SK-N-SH (cell line): Measurements from ENCODE around the gene COPZ1. TPM values are rescaled to one million over a fixed set of nuclear protein-coding genes. Genes with fewer than 3 reads are reported as not detected.
A peak's percentile ranks its signal among the peaks of the same experiment; 100 is the strongest.

ENCODE experiments used
- CTCF ChIA-PET: fragments of 300-600, 350-600 bp; formaldehyde crosslinking; extraction: SDS; loops from one replicate; lab custom pipeline; 2021; lab: Yijun Ruan, JAX
- POLR2A ChIA-PET: fragments of 350-600 bp; sonication (Branson Sonifier 250); formaldehyde crosslinking; extraction: SDS; loops from one replicate; lab custom pipeline; 2020; ENCODE audit warnings: antibody characterized with exemption, inconsistent platforms; lab: Yijun Ruan, JAX
- DNase-seq: peaks from one replicate; pipeline ENCODE4 v3.0.0; 2012
- H2AFZ ChIP-seq: fragments of 200-600 bp; sonication (generic); 2 replicates; pipeline ENCODE4 v1.8.1; 2016; ENCODE audit warnings: antibody characterized with exemption, mild to moderate bottlenecking, low read depth
- H3F3A ChIP-seq: fragments of 200-600 bp; sonication (generic); replicated peaks from 2 replicates; pipeline ENCODE3; 2016; ENCODE audit warnings: antibody characterized with exemption, mild to moderate bottlenecking; ENCODE audit not compliant: insufficient read depth
- H3K27ac ChIP-seq, 2 experiments: fragments of 200-500 bp in 1 of 2; fragments of 200-600 bp in 1 of 2; sonication (Bioruptor generic) in 1 of 2; sonication (generic), shearing (Covaris generic) in 1 of 2; 2 replicates each; pipeline versions ENCODE4 v1.5.1 to v1.6.1; 2014 to 2016; ENCODE audit warnings: low read depth in 2 of 2, inconsistent platforms in 1 of 2, low read length in 1 of 2, mild to moderate bottlenecking in 1 of 2, mixed read lengths in 1 of 2
- H3K27me3 ChIP-seq: fragments of 200-600 bp; sonication (generic), shearing (Covaris generic); 2 replicates; pipeline ENCODE4 v1.6.1; 2016; ENCODE audit warnings: mixed run types; ENCODE audit not compliant: insufficient read depth
- H3K36me3 ChIP-seq, 2 experiments: fragments of 200-500 bp in 1 of 2; fragments of 200-600 bp in 1 of 2; sonication (Bioruptor generic) in 1 of 2; sonication (generic) in 1 of 2; replicated peaks in 1 of 2; 2 replicates each; pipeline versions ENCODE3 to v1.5.1; 2014 to 2016; ENCODE audit warnings: low read length in 1 of 2, mild to moderate bottlenecking in 1 of 2; ENCODE audit not compliant: insufficient read depth in 2 of 2, control insufficient read depth in 1 of 2
- H3K4me1 ChIP-seq, 2 experiments: fragments of 200-500 bp in 1 of 2; fragments of 200-600 bp in 1 of 2; sonication (Bioruptor generic) in 1 of 2; sonication (generic), shearing (Covaris generic) in 1 of 2; 2 replicates each; pipeline versions ENCODE4 v1.5.1 to v1.6.1; 2014 to 2016; ENCODE audit warnings: low read depth in 1 of 2, low read length in 1 of 2, mixed run types in 1 of 2; ENCODE audit not compliant: insufficient read depth in 2 of 2, control insufficient read depth in 1 of 2
- H3K4me2 ChIP-seq: fragments of 200-600 bp; sonication (generic), shearing (Covaris generic); 2 replicates; pipeline ENCODE4 v1.6.1; 2017; ENCODE audit warnings: mixed run types
- H3K4me3 ChIP-seq, 2 experiments: fragments of 200-500 bp in 1 of 2; fragments of 200-600 bp in 1 of 2; sonication (Bioruptor generic) in 1 of 2; sonication (generic), shearing (Covaris generic) in 1 of 2; 2 replicates each; pipeline versions ENCODE4 v1.5.1 to v1.8.1; 2014 to 2016; ENCODE audit warnings: low read depth in 2 of 2, inconsistent platforms in 1 of 2, low read length in 1 of 2, mild to moderate bottlenecking in 1 of 2, mixed read lengths in 1 of 2, moderate library complexity in 1 of 2
- H3K79me2 ChIP-seq: fragments of 200-600 bp; sonication (generic); 2 replicates; pipeline ENCODE4 v1.8.1; 2017; ENCODE audit warnings: mild to moderate bottlenecking; ENCODE audit not compliant: insufficient read depth
- H3K9ac ChIP-seq: fragments of 200-600 bp; sonication (generic); 2 replicates; pipeline ENCODE4 v1.6.1; 2017; ENCODE audit warnings: mixed run types
- H3K9me2 ChIP-seq: fragments of 200-600 bp; sonication (generic); 2 replicates; pipeline ENCODE4 v1.6.1; 2017; ENCODE audit warnings: mixed run types
- H3K9me3 ChIP-seq: fragments of 200-600 bp; sonication (generic); 2 replicates; pipeline ENCODE4 v1.6.1; 2017; ENCODE audit warnings: mixed run types, mild to moderate bottlenecking, moderate library complexity
- H4K20me1 ChIP-seq: fragments of 200-600 bp; sonication (generic); 2 replicates; pipeline ENCODE4 v1.6.1; 2017; ENCODE audit warnings: mild to moderate bottlenecking, mixed run types; ENCODE audit not compliant: insufficient read depth
- CHD2 ChIP-seq: fragments of 150-350 bp; IDR thresholded peaks from 2 replicates; pipeline ENCODE4 v1.6.1; 2018; ENCODE audit warnings: low read length; ENCODE audit not compliant: partially characterized antibody
- CTCF ChIP-seq: fragments of 200-600 bp; sonication (generic); IDR thresholded peaks from 2 replicates; pipeline ENCODE4 v1.6.1; 2017; ENCODE audit warnings: antibody characterized with exemption, mild to moderate bottlenecking, moderate library complexity
- GATA2 ChIP-seq: sonication (generic); formaldehyde crosslinking; IDR thresholded peaks from 2 replicates; pipeline ENCODE4 v1.5.0; 2020; ENCODE audit warnings: mild to moderate bottlenecking, missing genetic modification reagents
- JUND ChIP-seq: IDR thresholded peaks from 2 replicates; pipeline ENCODE4 v1.4.0; 2012
- NRF1 ChIP-seq: IDR thresholded peaks from 2 replicates; pipeline ENCODE4 v1.6.1; 2012; ENCODE audit warnings: low read depth, mild to moderate bottlenecking, low read length
- WGBS: methylation state at CpG from one replicate; pipeline ENCODE4 v1.1.6; 2017; ENCODE audit warnings: low lambda C conversion rate; 5-methylcytosine and 5-hydroxymethylcytosine counted together
- polyA plus RNA-seq, 3 experiments: library from polyadenylated mRNA; depleted of rRNA; stranded (reverse); fragments of >200 nt; gene quantifications; 2 replicates each; pipeline ENCODE4 v1.2.3, GENCODE V29; 2012
- TF ChIP-seq, protein P1 (sequence below): fragments of 150-350 bp; IDR thresholded peaks from 2 replicates; pipeline ENCODE4 v1.6.1; 2016; ENCODE audit warnings: mild to moderate bottlenecking, low read depth, low read length

COPZ1 gene
- polyA plus RNA-seq, 1 of the 3 experiments (the other 2 are of a cell fraction), result 111 TPM

DNA sequence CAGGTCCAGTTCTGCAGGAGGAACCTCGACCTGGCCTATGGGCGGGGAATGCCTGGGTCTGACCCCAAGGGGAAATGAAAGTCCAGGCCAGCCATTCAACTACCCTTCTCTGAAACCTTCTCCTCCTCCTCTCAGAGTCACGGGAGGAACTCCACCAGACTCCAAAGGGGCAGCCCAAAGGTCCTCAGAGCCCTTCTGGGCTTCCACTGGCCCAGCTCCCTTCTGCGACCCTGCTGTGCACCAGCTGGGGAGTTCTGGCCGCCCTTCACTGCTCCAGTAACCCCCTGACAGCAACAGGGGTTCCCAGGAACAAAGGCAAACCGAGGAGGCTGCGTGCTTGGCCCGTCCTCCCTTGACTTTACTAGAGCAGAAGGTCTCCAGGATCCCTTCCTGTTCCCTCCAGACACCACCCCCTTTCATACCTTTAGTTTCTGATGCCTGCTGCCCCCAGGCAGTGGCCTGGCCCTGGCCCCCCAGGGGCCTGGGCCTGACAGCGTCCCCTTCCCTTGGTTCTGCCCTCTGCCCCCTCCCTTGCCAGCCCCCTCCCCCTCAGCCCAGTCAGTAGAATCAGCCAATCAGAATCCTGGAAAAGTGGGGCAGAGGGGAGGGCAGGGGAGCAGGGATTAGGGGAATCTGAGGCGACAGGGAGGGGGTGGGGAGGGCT is 60.5 kb downstream of the COPZ1 start:
- Histone ChIP-seq H3K4me2 (no peak overlapping the region), H3K27me3 (no peaks in the 10 kb centered on the region), H3K36me3 (no peaks in the 10 kb centered on the region), H4K20me1 (no peaks in the 10 kb centered on the region), H3F3A (peaks cover 9% of the 10 kb centered on the region)
- DNase-seq, result peak; percentile 78
- peak; percentile 9 for TF ChIP-seq CHD2
- TF ChIP-seq CTCF, result no peak
- TF ChIP-seq, all 33 proteins: peak for 1
- no peaks in the 10 kb centered on the region for H3K9me3 ChIP-seq
- no peaks in the 10 kb centered on the region for H3K9me2 ChIP-seq
- H3K9ac ChIP-seq, result no peak overlapping the region
- WGBS, result 67% methylated on average over 10 of the region's 10 CpGs
- H2AFZ ChIP-seq, result no peak overlapping the region
- H3K27ac ChIP-seq, result peak overlapping the region in 1 of 2 experiments; percentile 12; a peak in 1 of 4 replicates
- ChIA-PET POLR2A (no interaction called here), CTCF (interaction anchor here (1.1 to 11.1 kb wide), 11 partner anchors 13 to 400 kb away, joined by 3 to 118 read pairs (median 7); partner anchors contain the start of gene HOXC10)
- peaks cover 0 to 36% of the 10 kb centered on the region in 2 experiments; a peak in 1 of 4 replicates for H3K4me1 ChIP-seq
- H3K4me3 ChIP-seq, result no peak overlapping the region
- no peaks in the 10 kb centered on the region for H3K79me2 ChIP-seq

GRCh38 chr12:54386403-54387113 is 61.6 kb downstream of the COPZ1 start:
- POLR2A ChIA-PET, result no interaction called here
- no peaks in the 10 kb centered on the region for H3K36me3 ChIP-seq
- H3K4me3 ChIP-seq, result no peak overlapping the region
- TF ChIP-seq, protein P1, sequence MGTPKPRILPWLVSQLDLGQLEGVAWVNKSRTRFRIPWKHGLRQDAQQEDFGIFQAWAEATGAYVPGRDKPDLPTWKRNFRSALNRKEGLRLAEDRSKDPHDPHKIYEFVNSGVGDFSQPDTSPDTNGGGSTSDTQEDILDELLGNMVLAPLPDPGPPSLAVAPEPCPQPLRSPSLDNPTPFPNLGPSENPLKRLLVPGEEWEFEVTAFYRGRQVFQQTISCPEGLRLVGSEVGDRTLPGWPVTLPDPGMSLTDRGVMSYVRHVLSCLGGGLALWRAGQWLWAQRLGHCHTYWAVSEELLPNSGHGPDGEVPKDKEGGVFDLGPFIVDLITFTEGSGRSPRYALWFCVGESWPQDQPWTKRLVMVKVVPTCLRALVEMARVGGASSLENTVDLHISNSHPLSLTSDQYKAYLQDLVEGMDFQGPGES, result no peak
- TF ChIP-seq GATA2 (no peak), NRF1 (no peak), JUND (no peak)
- no peak overlapping the region for H3K4me2 ChIP-seq
- H3K9me2 ChIP-seq, result no peaks in the 10 kb centered on the region
- no peak for DNase-seq
- H4K20me1 ChIP-seq, result no peaks in the 10 kb centered on the region
- no peaks in the 10 kb centered on the region for H3K27me3 ChIP-seq
- H3F3A ChIP-seq, result peaks cover 6% of the 10 kb centered on the region
- H3K9ac ChIP-seq, result no peak overlapping the region
- H2AFZ ChIP-seq, result no peak overlapping the region
- H3K27ac ChIP-seq, result no peak overlapping the region; a peak in 1 of 4 replicates
- WGBS, result 80% methylated on average over 3 of the region's 3 CpGs
- H3K79me2 ChIP-seq, result no peaks in the 10 kb centered on the region
- no peaks in the 10 kb centered on the region for H3K9me3 ChIP-seq
- H3K4me1 ChIP-seq, result peaks cover 0 to 43% of the 10 kb centered on the region in 2 experiments; a peak in 1 of 4 replicates
- CTCF ChIA-PET, result interaction anchor here (0.7 to 11.1 kb wide), 13 partner anchors 8 to 185 kb away, joined by 3 to 118 read pairs (median 7); no protein-coding TSS in a partner anchor
